ENCODE results near the gene HS3ST4.

DNA sequence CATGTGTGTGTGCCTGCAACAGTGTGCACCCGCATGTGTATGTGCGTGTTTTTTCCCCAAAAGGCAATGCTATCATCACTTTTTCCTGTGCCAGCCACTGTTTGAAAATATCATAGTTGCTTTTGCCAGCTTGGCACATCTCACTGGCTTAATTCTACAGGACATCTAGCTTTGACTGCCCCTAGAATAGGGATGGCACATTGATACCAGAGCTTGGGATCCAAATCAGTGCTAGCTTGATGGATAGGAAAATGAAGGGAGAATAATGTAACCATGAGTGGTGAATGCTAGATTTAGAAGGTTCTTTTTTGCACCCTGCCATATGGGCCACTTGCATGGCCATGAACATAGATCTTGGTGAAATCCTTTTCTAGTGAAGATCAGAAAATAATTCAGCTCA, 72.7 kb downstream of the HS3ST4 start:
- TF ChIP-seq POLR2A (IDR thresholded peaks at IDR 0.05; ENCODE audit: low read depth, low read length), result no peak
- TF ChIP-seq MAZ (IDR thresholded peaks at IDR 0.05; ENCODE audit: borderline replicate concordance, low read depth, low read length), result no peak
- TF ChIP-seq, protein P1, sequence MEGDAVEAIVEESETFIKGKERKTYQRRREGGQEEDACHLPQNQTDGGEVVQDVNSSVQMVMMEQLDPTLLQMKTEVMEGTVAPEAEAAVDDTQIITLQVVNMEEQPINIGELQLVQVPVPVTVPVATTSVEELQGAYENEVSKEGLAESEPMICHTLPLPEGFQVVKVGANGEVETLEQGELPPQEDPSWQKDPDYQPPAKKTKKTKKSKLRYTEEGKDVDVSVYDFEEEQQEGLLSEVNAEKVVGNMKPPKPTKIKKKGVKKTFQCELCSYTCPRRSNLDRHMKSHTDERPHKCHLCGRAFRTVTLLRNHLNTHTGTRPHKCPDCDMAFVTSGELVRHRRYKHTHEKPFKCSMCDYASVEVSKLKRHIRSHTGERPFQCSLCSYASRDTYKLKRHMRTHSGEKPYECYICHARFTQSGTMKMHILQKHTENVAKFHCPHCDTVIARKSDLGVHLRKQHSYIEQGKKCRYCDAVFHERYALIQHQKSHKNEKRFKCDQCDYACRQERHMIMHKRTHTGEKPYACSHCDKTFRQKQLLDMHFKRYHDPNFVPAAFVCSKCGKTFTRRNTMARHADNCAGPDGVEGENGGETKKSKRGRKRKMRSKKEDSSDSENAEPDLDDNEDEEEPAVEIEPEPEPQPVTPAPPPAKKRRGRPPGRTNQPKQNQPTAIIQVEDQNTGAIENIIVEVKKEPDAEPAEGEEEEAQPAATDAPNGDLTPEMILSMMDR (conservative IDR thresholded peaks at IDR 0.05; ENCODE audit: low read depth, low read length), result no peak
- TF ChIP-seq CHD1 (IDR thresholded peaks at IDR 0.05; ENCODE audit: low read depth, low read length), result no peak
- no peak for TF ChIP-seq RAD21 (IDR thresholded peaks at IDR 0.05; ENCODE audit: low read length)
- no peak for TF ChIP-seq MXI1 (IDR thresholded peaks at IDR 0.05; ENCODE audit: borderline replicate concordance, low read depth, low read length)
- TF ChIP-seq, protein P2, sequence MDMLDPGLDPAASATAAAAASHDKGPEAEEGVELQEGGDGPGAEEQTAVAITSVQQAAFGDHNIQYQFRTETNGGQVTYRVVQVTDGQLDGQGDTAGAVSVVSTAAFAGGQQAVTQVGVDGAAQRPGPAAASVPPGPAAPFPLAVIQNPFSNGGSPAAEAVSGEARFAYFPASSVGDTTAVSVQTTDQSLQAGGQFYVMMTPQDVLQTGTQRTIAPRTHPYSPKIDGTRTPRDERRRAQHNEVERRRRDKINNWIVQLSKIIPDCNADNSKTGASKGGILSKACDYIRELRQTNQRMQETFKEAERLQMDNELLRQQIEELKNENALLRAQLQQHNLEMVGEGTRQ (IDR thresholded peaks at IDR 0.05; ENCODE audit: low read depth, low read length), result no peak
- no peak for TF ChIP-seq CEBPB (IDR thresholded peaks at IDR 0.05; ENCODE audit: low read depth, low read length)
- TF ChIP-seq FOS (IDR thresholded peaks at IDR 0.05; ENCODE audit: low read depth, low read length), result no peak
- TF ChIP-seq RCOR1 (IDR thresholded peaks at IDR 0.05; ENCODE audit: insufficient replicate concordance, low read length), result no peak
- TF ChIP-seq RFX5 (IDR thresholded peaks at IDR 0.05; ENCODE audit: low read depth, low read length), result no peak
- TF ChIP-seq, protein P3, sequence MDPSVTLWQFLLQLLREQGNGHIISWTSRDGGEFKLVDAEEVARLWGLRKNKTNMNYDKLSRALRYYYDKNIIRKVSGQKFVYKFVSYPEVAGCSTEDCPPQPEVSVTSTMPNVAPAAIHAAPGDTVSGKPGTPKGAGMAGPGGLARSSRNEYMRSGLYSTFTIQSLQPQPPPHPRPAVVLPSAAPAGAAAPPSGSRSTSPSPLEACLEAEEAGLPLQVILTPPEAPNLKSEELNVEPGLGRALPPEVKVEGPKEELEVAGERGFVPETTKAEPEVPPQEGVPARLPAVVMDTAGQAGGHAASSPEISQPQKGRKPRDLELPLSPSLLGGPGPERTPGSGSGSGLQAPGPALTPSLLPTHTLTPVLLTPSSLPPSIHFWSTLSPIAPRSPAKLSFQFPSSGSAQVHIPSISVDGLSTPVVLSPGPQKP (IDR thresholded peaks at IDR 0.05; ENCODE audit: borderline replicate concordance, low read depth, low read length), result no peak
- TF ChIP-seq SMC3 (IDR thresholded peaks at IDR 0.05; ENCODE audit: low read depth, low read length), result no peak

Measured in IMR-90 (cell line).